HG03469 (cell line): ENCODE measurements around the gene CGAS.
"Not testable (repeated sequence)": the region's sequence is repeated elsewhere in the genome, so short reads cannot be mapped to it uniquely, and the experiment has no call there.

Experiments used
- ATAC-seq: cut with Tn5 transposase; IDR thresholded peaks from one replicate; pipeline ENCODE4 v1.9.1; 2021; ENCODE audit warnings: mild to moderate bottlenecking, moderate library complexity, moderate number of reproducible peaks; ENCODE audit not compliant: unreplicated experiment

CGAS gene

GRCh38 chr6:73452107-73452461 is at the start of gene CGAS:
Gene CGAS (minus strand): TSS chr6:73452297. CDS start chr6:73452181, 116 bp downstream.
- peak; percentile 63 for ATAC-seq

- ATAC-seq = no peak
Measured at GRCh38 chr6:73497915-73498314, 45.8 kb upstream of the CGAS start.

GRCh38 chr6:73491377-73491776 is 39.3 kb upstream of the CGAS start:
- no peak for ATAC-seq

GRCh38 chr6:73487473-73487872 is 35.4 kb upstream of the CGAS start:
- no peak for ATAC-seq

GRCh38 chr6:73484438-73484837 is 32.3 kb upstream of the CGAS start:
- no peak for ATAC-seq

GRCh38 chr6:73481969-73482368 is 29.9 kb upstream of the CGAS start:
- ATAC-seq = no peak

- no peak for ATAC-seq
Measured at GRCh38 chr6:73477407-73477806, 25.3 kb upstream of the CGAS start.

- no peak for ATAC-seq
Measured at GRCh38 chr6:73476723-73477122, 24.6 kb upstream of the CGAS start.

GRCh38 chr6:73471686-73472290 is 19.7 kb upstream of the CGAS start:
- peak; percentile 89 for ATAC-seq

- ATAC-seq = peak; percentile 88
Measured at GRCh38 chr6:73461537-73462350, 9.6 kb upstream of the CGAS start, which contains the start of gene MTO1. Gene MTO1 (plus strand): TSS chr6:73461737. CDS start chr6:73461855, 118 bp downstream.

- no peak for ATAC-seq
Measured at GRCh38 chr6:73460056-73460455, 8.0 kb upstream of the CGAS start.

GRCh38 chr6:73459474-73459873 is 7.4 kb upstream of the CGAS start:
- ATAC-seq = not testable (repeated sequence)

GRCh38 chr6:73455865-73456629 is 4.0 kb upstream of the CGAS start:
- no peak for ATAC-seq

GRCh38 chr6:73451223-73452106 is 632 bp downstream of the CGAS start:
- peak; percentile 32 for ATAC-seq

GRCh38 chr6:73443555-73443954 is 8.5 kb downstream of the CGAS start:
- no peak for ATAC-seq

- ATAC-seq = no peak
Measured at GRCh38 chr6:73435236-73435635, 16.9 kb downstream of the CGAS start.

- no peak for ATAC-seq
Measured at GRCh38 chr6:73421534-73421933, 30.6 kb downstream of the CGAS start.

- no peak for ATAC-seq
Measured at GRCh38 chr6:73418081-73418741, 33.9 kb downstream of the CGAS start.

GRCh38 chr6:73413102-73413501 is 39.0 kb downstream of the CGAS start:
- ATAC-seq = no peak

- ATAC-seq = no peak
Measured at GRCh38 chr6:73409395-73409794, 42.7 kb downstream of the CGAS start.
